ENCODE data around the gene NKX2-3. TPM values are rescaled to one million over a fixed set of nuclear protein-coding genes. Genes with fewer than 3 reads are reported as not detected.

Gene NKX2-3
- total and polyA plus RNA-seq, 2 of the 8 experiments (the other 6 are each of a cell fraction or from before 2014, with no cell fraction given): not detected

DNA sequence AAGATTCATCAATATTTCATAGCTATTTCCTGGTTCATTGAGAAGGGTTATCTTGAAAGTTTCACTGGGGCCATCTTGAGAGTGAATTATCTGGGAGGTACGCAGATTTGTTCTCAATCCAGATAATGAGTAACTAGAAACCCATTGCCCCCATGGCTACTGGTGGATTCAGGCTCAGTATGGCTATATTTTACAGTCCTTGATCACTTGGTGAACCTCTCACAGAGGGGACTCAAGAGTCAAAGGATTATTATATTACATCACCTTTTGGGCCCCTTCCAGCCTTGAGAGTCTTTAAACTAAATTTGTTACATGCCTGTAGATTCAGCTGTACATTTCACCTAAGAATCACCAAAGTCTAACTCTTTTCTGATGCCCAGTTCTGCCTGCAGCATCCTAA, 11.6 kb downstream of the NKX2-3 start:
- Histone ChIP-seq H3K14ac (ENCODE audit: insufficient read length) (no peak overlapping the region), H3K9me3 (ENCODE audit: insufficient read depth in 2 of 2, low read depth in 1 of 2, low read length in 1 of 2) (no peaks in the 10 kb centered on the region), H4K8ac (ENCODE audit: extremely low read depth, insufficient read depth, low read length) (no peak overlapping the region), H2BK120ac (replicated peaks; ENCODE audit: low read depth, low read length) (no peak overlapping the region), H2BK15ac (ENCODE audit: low read length) (no peak overlapping the region), H3K9ac (replicated peaks in 1 of 4; ENCODE audit: extremely low read depth in 1 of 4, low read depth in 3 of 4, low read length in 3 of 4) (no peak overlapping the region), H2AK5ac (ENCODE audit: low read depth, low read length) (no peak overlapping the region), H4K20me1 (replicated peaks in 1 of 2; ENCODE audit: control insufficient read depth in 1 of 2, insufficient read depth in 2 of 2, low read length in 2 of 2) (peaks cover 10 to 11% of the 10 kb centered on the region in 2 experiments), H3K36me3 (ENCODE audit: control insufficient read depth in 2 of 4, insufficient read depth in 4 of 4, low read length in 3 of 4) (no peaks in the 10 kb centered on the region; a peak in 1 of 8 replicates), H4K91ac (replicated peaks; ENCODE audit: insufficient read length, low read length) (no peak overlapping the region), H3K23me2 (ENCODE audit: low read depth, low read length) (no peaks in the 10 kb centered on the region; the same call in 1 of the 2 replicates), H2BK12ac (ENCODE audit: low read depth, low read length) (no peak overlapping the region), H3K27me3 (replicated peaks in 1 of 4; ENCODE audit: control insufficient read depth in 3 of 4, extremely low read depth in 1 of 4, insufficient read depth in 3 of 4, low read length in 3 of 4) (peaks cover 38 to 68% (median 58%) of the 10 kb centered on the region in 4 experiments), H3K23ac (ENCODE audit: insufficient read length) (no peak overlapping the region), H4K5ac (ENCODE audit: insufficient read length, low read depth, low read length) (no peak overlapping the region), H3K79me1 (ENCODE audit: low read depth, low read length) (no peaks in the 10 kb centered on the region), H3K4me3 (ENCODE audit: extremely low read depth in 1 of 4, insufficient read depth in 2 of 4, low read depth in 3 of 4, low read length in 4 of 4) (no peak overlapping the region), H3K4me2 (ENCODE audit: insufficient read depth in 1 of 2, low read depth in 2 of 2, low read length in 2 of 2) (no peak overlapping the region), H3K27ac (ENCODE audit: low read depth, low read length) (no peak overlapping the region), H2BK5ac (ENCODE audit: low read depth, low read length) (no peak overlapping the region), H3K56ac (replicated peaks; ENCODE audit: insufficient read length, low read depth, low read length) (no peak overlapping the region), H3K79me2 (ENCODE audit: control insufficient read depth in 1 of 2, insufficient read depth in 2 of 2, low read length in 2 of 2) (no peaks in the 10 kb centered on the region), H2AFZ (ENCODE audit: low read length) (no peak overlapping the region), H3K18ac (ENCODE audit: extremely low read depth, low read length) (no peak overlapping the region), H2BK20ac (ENCODE audit: low read length) (no peak overlapping the region), H3K4ac (replicated peaks; ENCODE audit: insufficient read length, low read depth, low read length) (no peak overlapping the region), H3K4me1 (replicated peaks in 1 of 4; ENCODE audit: control insufficient read depth in 3 of 4, insufficient read depth in 4 of 4, low read length in 3 of 4) (peaks cover 0 to 2% (median 0%) of the 10 kb centered on the region in 4 experiments; a peak in 1 of 7 replicates)
- no peak for FAIRE-seq
- DNase-seq (ENCODE audit: low read depth in 1 of 2, low spot score in 2 of 2): no peak
- CTCF ChIA-PET (ENCODE audit: partially characterized antibody): interaction anchor here (0.6 to 9.0 kb wide), 6 partner anchors 9 to 109 kb away, joined by 3 to 74 read pairs (median 4); no protein-coding TSS in a partner anchor
- POLR2A ChIA-PET (ENCODE audit: partially characterized antibody): no interaction called here
- WGBS, 2 experiments (ENCODE audit: extremely low coverage in 1 of 2, insufficient coverage in 1 of 2, insufficient read length in 1 of 2, insufficient replicate concordance in 2 of 2, low coverage in 1 of 2, low lambda C conversion rate in 2 of 2, missing lambda C conversion rate in 1 of 2): 91% methylated on average over 1 of the region's 1 CpG; no CpG with 5 or more reads in 1 of the 2 experiments
- TF ChIP-seq EZH2 (IDR thresholded peaks at IDR 0.05; ENCODE audit: low read depth, low read length, severe bottlenecking) (no peak), HDAC2 (IDR thresholded peaks at IDR 0.05; ENCODE audit: borderline replicate concordance in 1 of 2, low read depth in 2 of 2, low read length in 2 of 2) (no peak), TAF7 (optimal IDR thresholded peaks at IDR 0.05; ENCODE audit: borderline replicate concordance, low read depth, low read length) (no peak), NANOG (IDR thresholded peaks at IDR 0.05; ENCODE audit: insufficient read depth, low read depth, low read length, poor library complexity, severe bottlenecking) (no peak), CHD1 (IDR thresholded peaks at IDR 0.05; ENCODE audit: low read depth, low read length) (no peak), JUN (IDR thresholded peaks at IDR 0.05; ENCODE audit: low read depth, low read length) (no peak), SIRT6 (IDR thresholded peaks at IDR 0.05; ENCODE audit: low read length) (no peak)
- TF ChIP-seq, protein P1, sequence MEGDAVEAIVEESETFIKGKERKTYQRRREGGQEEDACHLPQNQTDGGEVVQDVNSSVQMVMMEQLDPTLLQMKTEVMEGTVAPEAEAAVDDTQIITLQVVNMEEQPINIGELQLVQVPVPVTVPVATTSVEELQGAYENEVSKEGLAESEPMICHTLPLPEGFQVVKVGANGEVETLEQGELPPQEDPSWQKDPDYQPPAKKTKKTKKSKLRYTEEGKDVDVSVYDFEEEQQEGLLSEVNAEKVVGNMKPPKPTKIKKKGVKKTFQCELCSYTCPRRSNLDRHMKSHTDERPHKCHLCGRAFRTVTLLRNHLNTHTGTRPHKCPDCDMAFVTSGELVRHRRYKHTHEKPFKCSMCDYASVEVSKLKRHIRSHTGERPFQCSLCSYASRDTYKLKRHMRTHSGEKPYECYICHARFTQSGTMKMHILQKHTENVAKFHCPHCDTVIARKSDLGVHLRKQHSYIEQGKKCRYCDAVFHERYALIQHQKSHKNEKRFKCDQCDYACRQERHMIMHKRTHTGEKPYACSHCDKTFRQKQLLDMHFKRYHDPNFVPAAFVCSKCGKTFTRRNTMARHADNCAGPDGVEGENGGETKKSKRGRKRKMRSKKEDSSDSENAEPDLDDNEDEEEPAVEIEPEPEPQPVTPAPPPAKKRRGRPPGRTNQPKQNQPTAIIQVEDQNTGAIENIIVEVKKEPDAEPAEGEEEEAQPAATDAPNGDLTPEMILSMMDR (IDR thresholded peaks at IDR 0.05; ENCODE audit: control extremely low read depth in 1 of 3, insufficient read depth in 1 of 3, low read depth in 1 of 3, low read length in 3 of 3): no peak
- TF ChIP-seq, protein P2, sequence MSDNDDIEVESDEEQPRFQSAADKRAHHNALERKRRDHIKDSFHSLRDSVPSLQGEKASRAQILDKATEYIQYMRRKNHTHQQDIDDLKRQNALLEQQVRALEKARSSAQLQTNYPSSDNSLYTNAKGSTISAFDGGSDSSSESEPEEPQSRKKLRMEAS (IDR thresholded peaks at IDR 0.05): no peak
